HepG2 (cell line): ENCODE results near the gene BRCA1. TPM values are rescaled to one million over a fixed set of nuclear protein-coding genes. Genes with fewer than 3 reads are reported as not detected.

Experiments
- AGO2 ChIP-seq: fragments of 200-400 bp; formaldehyde crosslinking; optimal IDR thresholded peaks from 2 replicates; pipeline ENCODE3; 2017; ENCODE audit warnings: mild to moderate bottlenecking, low read depth, low read length, moderate library complexity
- ARNT ChIP-seq: fragments of 450-650 bp; IDR thresholded peaks from 2 replicates; pipeline ENCODE4 v1.6.1; 2017
- ARNT2 ChIP-seq: sonication (generic); formaldehyde crosslinking; IDR thresholded peaks from 2 replicates; pipeline ENCODE4 v1.8.0; 2022; ENCODE audit warnings: mild to moderate bottlenecking, low read depth, missing genetic modification reagents, moderate library complexity
- EHMT2 ChIP-seq: fragments of 200-600 bp; sonication (generic); IDR thresholded peaks from 2 replicates; pipeline ENCODE4 v1.7.0; 2017; ENCODE audit warnings: antibody characterized with exemption, low read depth, low read length, borderline replicate concordance
- HES4 ChIP-seq: sonication (generic); formaldehyde crosslinking; IDR thresholded peaks from 2 replicates; pipeline ENCODE4 v1.9.0; 2021; ENCODE audit warnings: mild to moderate bottlenecking, missing genetic modification reagents, borderline replicate concordance
- HNF4G ChIP-seq, 2 experiments: sonication (generic) in 1 of 2; formaldehyde crosslinking in 1 of 2; IDR thresholded peaks; 2 replicates each; pipeline versions ENCODE4 v1.4.0 to v1.6.1; 2011 to 2020; ENCODE audit warnings: borderline replicate concordance in 2 of 2, low read depth in 2 of 2, mild to moderate bottlenecking in 2 of 2, low read length in 1 of 2, missing genetic modification reagents in 1 of 2, moderate library complexity in 1 of 2
- ISX ChIP-seq: sonication (generic); formaldehyde crosslinking; conservative IDR thresholded peaks from 2 replicates; pipeline ENCODE4 v1.5.0; 2020; ENCODE audit warnings: missing genetic modification reagents
- KDM2A ChIP-seq: sonication (generic); formaldehyde crosslinking; IDR thresholded peaks from 2 replicates; pipeline ENCODE4 v1.4.0; 2020; ENCODE audit warnings: low read depth, missing genetic modification reagents, borderline replicate concordance
- MIXL1 ChIP-seq: IDR thresholded peaks from 2 replicates; pipeline ENCODE4 v1.6.1; 2016
- MXI1 ChIP-seq: IDR thresholded peaks from 3 replicates; pipeline ENCODE4 v1.6.1; 2012; ENCODE audit warnings: low read depth, low read length, inconsistent platforms, borderline replicate concordance
- NR2F1 ChIP-seq, 2 experiments: fragments of 450-650 bp in 1 of 2; formaldehyde crosslinking in 1 of 2; IDR thresholded peaks; 2 replicates each; pipeline versions ENCODE4 v1.5.0 to v1.6.1; 2016 to 2020; ENCODE audit warnings: mild to moderate bottlenecking in 1 of 2, missing compliant biosample characterization in 1 of 2, missing genetic modification reagents in 1 of 2, moderate library complexity in 1 of 2
- NR2F2 ChIP-seq: IDR thresholded peaks from 2 replicates; pipeline ENCODE4 v1.6.1; 2012; ENCODE audit warnings: low read depth, inconsistent platforms, borderline replicate concordance
- PCBP2 ChIP-seq: fragments of 200-400 bp; formaldehyde crosslinking; optimal IDR thresholded peaks from 2 replicates; pipeline ENCODE3; 2018; ENCODE audit warnings: low read length, low read depth; ENCODE audit not compliant: poor library complexity, severe bottlenecking
- PHF8 ChIP-seq: sonication (generic); formaldehyde crosslinking; IDR thresholded peaks from 2 replicates; pipeline ENCODE4 v1.5.0; 2020; ENCODE audit warnings: missing genetic modification reagents
- RAD51 ChIP-seq: fragments of 450-650 bp; IDR thresholded peaks from 2 replicates; pipeline ENCODE4 v1.6.1; 2016; ENCODE audit warnings: borderline replicate concordance
- THAP8 ChIP-seq: sonication (generic); formaldehyde crosslinking; IDR thresholded peaks from 2 replicates; pipeline ENCODE4 v1.5.1; 2020; ENCODE audit warnings: missing genetic modification reagents, mild to moderate bottlenecking, borderline replicate concordance
- ZNF101 ChIP-seq: sonication (generic); formaldehyde crosslinking; IDR thresholded peaks from 2 replicates; pipeline ENCODE4 v1.4.0; 2020; ENCODE audit warnings: mild to moderate bottlenecking, low read depth, missing genetic modification reagents, borderline replicate concordance
- ZNF136 ChIP-seq: sonication (generic); formaldehyde crosslinking; IDR thresholded peaks from 2 replicates; pipeline ENCODE4 v1.8.1; 2022; ENCODE audit warnings: low read depth, mild to moderate bottlenecking, moderate library complexity, missing genetic modification reagents
- ZNF329 ChIP-seq: sonication (generic); formaldehyde crosslinking; IDR thresholded peaks from 2 replicates; pipeline ENCODE4 v1.9.0; 2021; ENCODE audit warnings: low read depth, mild to moderate bottlenecking, missing genetic modification reagents
- ZNF333 ChIP-seq: sonication (generic); formaldehyde crosslinking; IDR thresholded peaks from 2 replicates; pipeline ENCODE4 v1.4.0; 2020; ENCODE audit warnings: mild to moderate bottlenecking, missing genetic modification reagents, borderline replicate concordance
- ZNF570 ChIP-seq: sonication (generic); formaldehyde crosslinking; IDR thresholded peaks from 2 replicates; pipeline ENCODE4 v1.4.0; 2020; ENCODE audit warnings: mild to moderate bottlenecking, missing genetic modification reagents, borderline replicate concordance
- ZNF580 ChIP-seq: IDR thresholded peaks from 2 replicates; pipeline ENCODE4 v1.6.1; 2016; ENCODE audit warnings: low read depth, borderline replicate concordance
- ZNF839 ChIP-seq: sonication (generic); formaldehyde crosslinking; IDR thresholded peaks from 2 replicates; pipeline ENCODE4 v1.4.0; 2020; ENCODE audit warnings: missing genetic modification reagents, mild to moderate bottlenecking, borderline replicate concordance
- polyA plus RNA-seq, 8 experiments: library from polyadenylated mRNA; depleted of rRNA in 3 of 8; stranded (reverse) in 7 of 8; unstranded in 1 of 8; fragments of >200 nt; fragmentation: Illumina TruSeq in 4 of 8; extraction: Trizol in 4 of 8; gene quantifications; 2 replicates each; pipeline versions ENCODE4 v1.2.1 to v1.2.3, GENCODE V29; 2011 to 2016; ENCODE audit warnings: low read depth in 4 of 8, missing spikeins in 1 of 8, mixed read lengths in 1 of 8; ENCODE audit not compliant: insufficient read depth in 1 of 8
- total RNA-seq, 5 experiments: library from RNA; depleted of rRNA; stranded (reverse); fragments of >200 nt; fragmentation: Illumina TruSeq; extraction: Trizol; gene quantifications; 2 replicates each; pipeline ENCODE4 v1.2.3, GENCODE V29; 2016; ENCODE audit warnings: low read depth in 1 of 5
- TF ChIP-seq, protein P1 (sequence below): sonication (generic); formaldehyde crosslinking; conservative IDR thresholded peaks from 2 replicates; pipeline ENCODE4 v1.8.1; 2023; ENCODE audit warnings: missing genetic modification reagents

Gene BRCA1
- total and polyA plus RNA-seq, 2 of the 13 experiments (the other 11 are each of a cell fraction or from before 2014, with no cell fraction given): 13.3 to 37.5 TPM

GRCh38 chr17:43170140-43170765 is 45.1 kb upstream of the BRCA1 start (continued):
- no peak for TF ChIP-seq RAD51
- TF ChIP-seq ZNF329 (CRISPR knock-in tag): 0 out of 2 replicates have a peak, but pooled peaks have one; percentile 44
- no peak for TF ChIP-seq NR2F2
- no peak for TF ChIP-seq EHMT2
- no peak for TF ChIP-seq ZNF839
- TF ChIP-seq ISX (CRISPR knock-in tag): 0 out of 2 replicates have a peak, but pooled peaks have one; percentile 34
- 0 out of 2 replicates have a peak, but pooled peaks have one; percentile 71 for TF ChIP-seq THAP8 (CRISPR knock-in tag)
- 0 out of 4 replicates have a peak, but pooled peaks of 1 of the 2 experiments have one; percentile 15 for TF ChIP-seq NR2F1 (CRISPR knock-in tag; IDR thresholded peaks at IDR 0.05)
- TF ChIP-seq MIXL1 (CRISPR knock-in tag): no peak; the same call in 1 of the 2 replicates
- TF ChIP-seq, protein P1, sequence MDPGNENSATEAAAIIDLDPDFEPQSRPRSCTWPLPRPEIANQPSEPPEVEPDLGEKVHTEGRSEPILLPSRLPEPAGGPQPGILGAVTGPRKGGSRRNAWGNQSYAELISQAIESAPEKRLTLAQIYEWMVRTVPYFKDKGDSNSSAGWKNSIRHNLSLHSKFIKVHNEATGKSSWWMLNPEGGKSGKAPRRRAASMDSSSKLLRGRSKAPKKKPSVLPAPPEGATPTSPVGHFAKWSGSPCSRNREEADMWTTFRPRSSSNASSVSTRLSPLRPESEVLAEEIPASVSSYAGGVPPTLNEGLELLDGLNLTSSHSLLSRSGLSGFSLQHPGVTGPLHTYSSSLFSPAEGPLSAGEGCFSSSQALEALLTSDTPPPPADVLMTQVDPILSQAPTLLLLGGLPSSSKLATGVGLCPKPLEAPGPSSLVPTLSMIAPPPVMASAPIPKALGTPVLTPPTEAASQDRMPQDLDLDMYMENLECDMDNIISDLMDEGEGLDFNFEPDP (CRISPR knock-in tag): no peak
- 0 out of 2 replicates have a peak, but pooled peaks have one; percentile 16 for TF ChIP-seq HNF4G (IDR thresholded peaks at IDR 0.05; ENCODE audit: borderline replicate concordance, low read depth, low read length)
- no peak for TF ChIP-seq HNF4G (CRISPR knock-in tag; IDR thresholded peaks at IDR 0.05; ENCODE audit: borderline replicate concordance, low read depth)
- TF ChIP-seq ZNF570 (CRISPR knock-in tag): no peak
- TF ChIP-seq ZNF580: no peak
- no peak for TF ChIP-seq ZNF101 (CRISPR knock-in tag)
- peak; percentile 63 for TF ChIP-seq KDM2A (CRISPR knock-in tag)
- no peak; the same call in 1 of the 2 replicates for TF ChIP-seq PHF8 (CRISPR knock-in tag)
- no peak for TF ChIP-seq ZNF333
- TF ChIP-seq PCBP2: no peak
- no peak for TF ChIP-seq AGO2
- TF ChIP-seq ARNT: no peak
- peak; percentile 53; the same call in 1 of the 3 replicates for TF ChIP-seq MXI1
- TF ChIP-seq ZNF136 (CRISPR knock-in tag): no peak
- no peak for TF ChIP-seq HES4
- no peak; the same call in none of the 2 replicates for TF ChIP-seq ARNT2
